ENCODE data around the gene GATAD2A. TPM values are rescaled to one million over a fixed set of nuclear protein-coding genes. Genes with fewer than 3 reads are reported as not detected.

Gene GATAD2A
- total RNA-seq, 1 donor from 2014 or later, result 75.6 TPM

- Mint-ChIP-seq H3K9me3 (ENCODE audit: unreplicated experiment) (peaks cover 3% of the 10 kb centered on the region), H3K4me3 (ENCODE audit: unreplicated experiment) (no peak overlapping the region), H3K36me3 (ENCODE audit: unreplicated experiment) (peaks cover 6% of the 10 kb centered on the region), H3K27ac (ENCODE audit: unreplicated experiment) (peak overlapping the region; percentile 44), H3K4me1 (ENCODE audit: unreplicated experiment) (peaks cover 36% of the 10 kb centered on the region), H3K27me3 (ENCODE audit: unreplicated experiment) (no peaks in the 10 kb centered on the region)
- no peak for TF ChIP-seq CTCF (IDR thresholded peaks at IDR 0.05)
- no peak for DNase-seq (ENCODE audit: extremely low spot score, unreplicated experiment)
Measured at GRCh38 chr19:19475015-19475765, 69.7 kb downstream of the GATAD2A start.

GRCh38 chr19:19475849-19476828 lies 70.7 kb downstream of the GATAD2A start:
- H3K27ac Mint-ChIP-seq (ENCODE audit: unreplicated experiment), result peak overlapping the region; percentile 38
- no peaks in the 10 kb centered on the region for H3K27me3 Mint-ChIP-seq (ENCODE audit: unreplicated experiment)

GRCh38 chr19:19477705-19478383 lies 72.4 kb downstream of the GATAD2A start:
- no peaks in the 10 kb centered on the region for H3K36me3 Mint-ChIP-seq (ENCODE audit: unreplicated experiment)
- peaks cover 23% of the 10 kb centered on the region for H3K4me1 Mint-ChIP-seq (ENCODE audit: unreplicated experiment)
- no peaks in the 10 kb centered on the region for H3K27me3 Mint-ChIP-seq (ENCODE audit: unreplicated experiment)
- peak overlapping the region; percentile 21 for H3K27ac Mint-ChIP-seq (ENCODE audit: unreplicated experiment)
- TF ChIP-seq CTCF (IDR thresholded peaks at IDR 0.05), result no peak
- H3K4me3 Mint-ChIP-seq (ENCODE audit: unreplicated experiment), result no peak overlapping the region
- no peaks in the 10 kb centered on the region for H3K9me3 Mint-ChIP-seq (ENCODE audit: unreplicated experiment)
- no peak for DNase-seq (ENCODE audit: extremely low spot score, unreplicated experiment)

More at GRCh38 chr19:19475849-19476828, 70.7 kb downstream of the GATAD2A start:
- Mint-ChIP-seq H3K9me3 (ENCODE audit: unreplicated experiment) (no peaks in the 10 kb centered on the region), H3K36me3 (ENCODE audit: unreplicated experiment) (peaks cover 3% of the 10 kb centered on the region), H3K4me1 (ENCODE audit: unreplicated experiment) (peaks cover 34% of the 10 kb centered on the region), H3K4me3 (ENCODE audit: unreplicated experiment) (no peak overlapping the region)
- no peak for DNase-seq (ENCODE audit: extremely low spot score, unreplicated experiment)
- TF ChIP-seq CTCF (IDR thresholded peaks at IDR 0.05), result peak; percentile 43

- DNase-seq (ENCODE audit: extremely low spot score, unreplicated experiment), result no peak
- Mint-ChIP-seq H3K4me1 (ENCODE audit: unreplicated experiment) (peaks cover 20% of the 10 kb centered on the region), H3K9me3 (ENCODE audit: unreplicated experiment) (no peaks in the 10 kb centered on the region), H3K36me3 (ENCODE audit: unreplicated experiment) (peaks cover 3% of the 10 kb centered on the region), H3K27ac (ENCODE audit: unreplicated experiment) (no peak overlapping the region), H3K4me3 (ENCODE audit: unreplicated experiment) (no peak overlapping the region), H3K27me3 (ENCODE audit: unreplicated experiment) (no peaks in the 10 kb centered on the region)
- no peak for TF ChIP-seq CTCF (IDR thresholded peaks at IDR 0.05)
Measured at GRCh38 chr19:19480688-19481087, 75.2 kb downstream of the GATAD2A start.
